Measurements from ENCODE around the gene ADD3. TPM values are rescaled to one million over a fixed set of nuclear protein-coding genes. Genes with fewer than 3 reads are reported as not detected.

The ADD3 gene
- total RNA-seq, 1 experiment from 2014 or later, result 32.4 TPM

GRCh38 chr10:110074758-110075671 is 67.2 kb downstream of the ADD3 start:
- DNase-seq (ENCODE audit: low read depth, low spot score) (no peak), ATAC-seq (no peak)
- intact Hi-C loops (cut with micrococcal nuclease; ENCODE audit: unreplicated experiment) (no loop called here), in situ Hi-C loops (cut with HindIII; ENCODE audit: low pct_unique_long_range_greater_than_20kb, low sequenced_read_pairs) (no loop called here)
- Histone ChIP-seq H3K27me3 (ENCODE audit: control insufficient read depth, insufficient read depth, low read length) (no peaks in the 10 kb centered on the region), H3K36me3 (ENCODE audit: control insufficient read depth, insufficient read depth, low read length) (no peaks in the 10 kb centered on the region), H3K4me3 (ENCODE audit: low read depth in 2 of 2, low read length in 2 of 2) (no peak overlapping the region), H3K4me1 (ENCODE audit: control insufficient read depth, insufficient read depth, low read length) (peaks cover 7% of the 10 kb centered on the region; the same call in 1 of the 2 replicates), H3K27ac (ENCODE audit: low read length) (no peak overlapping the region), H3K9me3 (ENCODE audit: control insufficient read depth, insufficient read depth, low read depth, low read length) (no peaks in the 10 kb centered on the region)
- CTCF ChIA-PET, result no interaction called here
- POLR2A ChIA-PET, result no interaction called here
- no TSS peak for BruUV-seq (replicated peaks)
- TF ChIP-seq POLR2AphosphoS5 (IDR thresholded peaks at IDR 0.05; ENCODE audit: low read depth, low read length) (no peak), REST (IDR thresholded peaks at IDR 0.05; ENCODE audit: insufficient read depth in 1 of 2, low read depth in 2 of 2, low read length in 1 of 2) (no peak), TCF7L2 (IDR thresholded peaks at IDR 0.05; ENCODE audit: low read depth, low read length) (no peak)

- intact Hi-C loops (cut with micrococcal nuclease; ENCODE audit: unreplicated experiment) (no loop called here), in situ Hi-C loops (cut with HindIII; ENCODE audit: low pct_unique_long_range_greater_than_20kb, low sequenced_read_pairs) (no loop called here)
- ATAC-seq (no peak), DNase-seq (ENCODE audit: low read depth, low spot score) (no peak)
- Histone ChIP-seq H3K27me3 (ENCODE audit: control insufficient read depth, insufficient read depth, low read length) (no peaks in the 10 kb centered on the region), H3K36me3 (ENCODE audit: control insufficient read depth, insufficient read depth, low read length) (no peaks in the 10 kb centered on the region), H3K4me1 (ENCODE audit: control insufficient read depth, insufficient read depth, low read length) (peaks cover 7% of the 10 kb centered on the region; the same call in 1 of the 2 replicates), H3K9me3 (ENCODE audit: control insufficient read depth, insufficient read depth, low read depth, low read length) (no peaks in the 10 kb centered on the region), H3K27ac (ENCODE audit: low read length) (no peak overlapping the region), H3K4me3 (ENCODE audit: low read depth in 2 of 2, low read length in 2 of 2) (no peak overlapping the region)
- BruUV-seq (replicated peaks), result no TSS peak
- ChIA-PET CTCF (no interaction called here), POLR2A (no interaction called here)
- TF ChIP-seq REST (IDR thresholded peaks at IDR 0.05; ENCODE audit: insufficient read depth in 1 of 2, low read depth in 2 of 2, low read length in 1 of 2) (no peak), SIN3A (IDR thresholded peaks at IDR 0.05; ENCODE audit: borderline replicate concordance, insufficient read depth, low read depth, low read length) (no peak), POLR2AphosphoS5 (IDR thresholded peaks at IDR 0.05; ENCODE audit: low read depth, low read length) (no peak), TCF7L2 (IDR thresholded peaks at IDR 0.05; ENCODE audit: low read depth, low read length) (no peak), CTCF (IDR thresholded peaks at IDR 0.05) (no peak)
Measured at GRCh38 chr10:110075686-110076085, 67.9 kb downstream of the ADD3 start.

All from Panc1 (cell line).